HEK293 (cell line): ENCODE measurements around the gene C2orf72.

Experiments
- CTCF ChIA-PET: fragments of 350-600 bp; formaldehyde crosslinking; extraction: SDS; loops from one replicate; lab custom pipeline; 2021; ENCODE audit warnings: antibody characterized with exemption; lab: Yijun Ruan, JAX
- POLR2A ChIA-PET: fragments of 300-600 bp; formaldehyde crosslinking; extraction: SDS; loops from one replicate; lab custom pipeline; 2020; ENCODE audit warnings: antibody characterized with exemption, inconsistent platforms; lab: Yijun Ruan, JAX
- H3K27ac ChIP-seq: fragments of 200-500 bp; sonication (Bioruptor generic); 2 replicates; pipeline ENCODE4 v1.5.1; 2014; ENCODE audit warnings: low read depth, low read length, control low read depth, inconsistent platforms; ENCODE audit errors: extremely low read depth
- H3K36me3 ChIP-seq, 2 experiments: fragments of 200-500 bp in 1 of 2; sonication (Bioruptor generic) in 1 of 2; 1 replicate in 1 of 2; 2 replicates in 1 of 2; pipeline ENCODE4 v1.5.1; 2014 to 2017; ENCODE audit warnings: inconsistent platforms in 2 of 2, low read length in 2 of 2; ENCODE audit not compliant: control insufficient read depth in 2 of 2, insufficient read depth in 1 of 2
- H3K4me1 ChIP-seq: fragments of 200-500 bp; sonication (Bioruptor generic); 2 replicates; pipeline ENCODE4 v1.5.1; 2014; ENCODE audit warnings: mild to moderate bottlenecking, low read length, inconsistent platforms; ENCODE audit not compliant: control insufficient read depth, insufficient read depth
- H3K4me3 ChIP-seq: 2 replicates; pipeline ENCODE4 v1.5.1; 2011; ENCODE audit warnings: low read depth, mild to moderate bottlenecking, control low read depth, low read length, moderate library complexity
- H3K9me3 ChIP-seq: fragments of 200-500 bp; sonication (Bioruptor generic); 2 replicates; pipeline ENCODE4 v1.5.1; 2014; ENCODE audit warnings: low read depth, low read length, inconsistent platforms; ENCODE audit not compliant: control insufficient read depth, insufficient read depth
- RBAK ChIP-seq: fragments of 450-650 bp; formaldehyde crosslinking; IDR thresholded peaks from 2 replicates; pipeline ENCODE4 v1.5.1; 2016; ENCODE audit warnings: missing biosample characterization, missing genetic modification characterization
- SCRT1 ChIP-seq: fragments of 450-650 bp; formaldehyde crosslinking; IDR thresholded peaks from 2 replicates; pipeline ENCODE4 v1.5.1; 2016; ENCODE audit warnings: missing biosample characterization, missing genetic modification characterization, borderline replicate concordance
- SCRT2 ChIP-seq: fragments of 450-650 bp; formaldehyde crosslinking; IDR thresholded peaks from 2 replicates; pipeline ENCODE4 v1.5.1; 2016; ENCODE audit warnings: missing biosample characterization, missing genetic modification characterization
- SETDB1 ChIP-seq: IDR thresholded peaks from one replicate; pipeline ENCODE4 v1.6.1; 2017; ENCODE audit warnings: mild to moderate bottlenecking, low read length, moderate library complexity, mixed read lengths; ENCODE audit not compliant: insufficient read length
- TCF7L2 ChIP-seq: IDR thresholded peaks from 2 replicates; pipeline ENCODE4 v1.6.1; 2011; ENCODE audit warnings: low read depth, mild to moderate bottlenecking, inconsistent platforms, low read length, moderate library complexity, borderline replicate concordance
- TRIM28 ChIP-seq: IDR thresholded peaks from 2 replicates; pipeline ENCODE4 v1.6.1; 2011; ENCODE audit warnings: low read length, control low read depth, borderline replicate concordance
- ZNF132 ChIP-seq: fragments of 450-650 bp; formaldehyde crosslinking; IDR thresholded peaks from 2 replicates; pipeline ENCODE4 v1.5.1; 2017; ENCODE audit warnings: missing biosample characterization, missing genetic modification characterization, borderline replicate concordance
- ZNF239 ChIP-seq: fragments of 450-650 bp; formaldehyde crosslinking; IDR thresholded peaks from 2 replicates; pipeline ENCODE4 v1.5.1; 2016; ENCODE audit warnings: missing biosample characterization, missing genetic modification characterization
- ZNF292 ChIP-seq: fragments of 450-650 bp; formaldehyde crosslinking; IDR thresholded peaks from 2 replicates; pipeline ENCODE4 v1.5.1; 2016; ENCODE audit warnings: low read depth, missing biosample characterization, missing genetic modification characterization, borderline replicate concordance
- ZNF311 ChIP-seq: fragments of 450-650 bp; formaldehyde crosslinking; IDR thresholded peaks from 2 replicates; pipeline ENCODE4 v1.5.1; 2017; ENCODE audit warnings: missing biosample characterization, missing genetic modification characterization, borderline replicate concordance
- ZNF341 ChIP-seq: fragments of 450-650 bp; formaldehyde crosslinking; IDR thresholded peaks from 2 replicates; pipeline ENCODE4; 2016; ENCODE audit warnings: low read depth, missing biosample characterization, missing genetic modification characterization
- ZNF366 ChIP-seq: fragments of 450-650 bp; formaldehyde crosslinking; conservative IDR thresholded peaks from 2 replicates; pipeline ENCODE4 v1.5.1; 2016; ENCODE audit warnings: missing biosample characterization, missing genetic modification characterization
- ZNF600 ChIP-seq: fragments of 450-650 bp; formaldehyde crosslinking; IDR thresholded peaks from 2 replicates; pipeline ENCODE4 v1.5.1; 2016; ENCODE audit warnings: missing biosample characterization, missing genetic modification characterization
- ZNF701 ChIP-seq: fragments of 450-650 bp; formaldehyde crosslinking; IDR thresholded peaks from 2 replicates; pipeline ENCODE4 v1.5.1; 2016; ENCODE audit warnings: missing biosample characterization, missing genetic modification characterization
- ZNF768 ChIP-seq: fragments of 450-650 bp; formaldehyde crosslinking; IDR thresholded peaks from 2 replicates; pipeline ENCODE4 v1.5.1; 2018; ENCODE audit warnings: missing biosample characterization, mild to moderate bottlenecking, missing genetic modification characterization
- ZNF776 ChIP-seq: fragments of 450-650 bp; formaldehyde crosslinking; IDR thresholded peaks from 2 replicates; pipeline ENCODE4 v1.5.0; 2017; ENCODE audit warnings: missing biosample characterization, missing genetic modification characterization, borderline replicate concordance
- TF ChIP-seq, protein P1 (sequence below): fragments of 450-650 bp; formaldehyde crosslinking; IDR thresholded peaks from 2 replicates; pipeline ENCODE4 v1.5.1; 2016; ENCODE audit warnings: missing biosample characterization, missing genetic modification characterization
- TF ChIP-seq, protein P2 (sequence below): fragments of 450-650 bp; formaldehyde crosslinking; IDR thresholded peaks from 2 replicates; pipeline ENCODE4 v1.5.1; 2017; ENCODE audit warnings: missing biosample characterization, missing genetic modification characterization
- TF ChIP-seq, protein P3 (sequence below): fragments of 450-650 bp; formaldehyde crosslinking; IDR thresholded peaks from 2 replicates; pipeline ENCODE4 v1.5.1; 2016; ENCODE audit warnings: missing biosample characterization, missing genetic modification characterization
- TF ChIP-seq, protein P4 (sequence below): fragments of 450-650 bp; formaldehyde crosslinking; IDR thresholded peaks from 2 replicates; pipeline ENCODE4 v1.5.1; 2016; ENCODE audit warnings: missing biosample characterization, missing genetic modification characterization, low read depth

C2orf72 gene

DNA sequence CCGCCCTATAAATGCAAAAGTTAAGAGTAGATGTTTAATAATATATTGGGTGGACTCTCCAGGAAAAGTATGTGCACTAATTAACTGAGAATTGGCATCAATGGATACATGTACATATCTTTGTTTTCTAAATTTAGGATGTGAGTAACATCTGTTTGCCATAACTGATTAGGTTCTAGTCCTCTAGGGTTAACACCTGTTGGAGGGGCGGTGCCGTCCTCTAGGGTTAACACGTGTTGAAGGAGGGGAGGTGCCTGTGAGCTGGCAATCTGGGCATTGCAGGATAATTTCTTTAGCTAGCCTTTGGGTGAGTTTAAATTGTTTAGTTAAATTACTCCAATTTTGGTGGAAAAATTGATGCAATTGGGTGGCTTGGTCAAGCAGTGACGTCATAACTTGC lies 56.6 kb downstream of the C2orf72 start:
- no peak overlapping the region for H3K4me3 ChIP-seq
- no peaks in the 10 kb centered on the region for H3K4me1 ChIP-seq
- CTCF ChIA-PET = interaction anchor here (1.2 kb wide), 1 partner anchor 10 kb away, joined by 6 read pairs; no protein-coding TSS in a partner anchor
- no peaks in the 10 kb centered on the region for H3K9me3 ChIP-seq
- H3K36me3 ChIP-seq = peaks cover 0 to 78% of the 10 kb centered on the region in 2 experiments
- no peak overlapping the region for H3K27ac ChIP-seq
- POLR2A ChIA-PET = interaction anchor here (0.6 kb wide), 1 partner anchor 1469 kb away, joined by 3 read pairs; no protein-coding TSS in a partner anchor
- 0 out of 2 replicates have a peak, but pooled peaks have one; percentile 9 for TF ChIP-seq SCRT2 (tag by site-specific recombination)
- TF ChIP-seq ZNF239 = no peak

DNA sequence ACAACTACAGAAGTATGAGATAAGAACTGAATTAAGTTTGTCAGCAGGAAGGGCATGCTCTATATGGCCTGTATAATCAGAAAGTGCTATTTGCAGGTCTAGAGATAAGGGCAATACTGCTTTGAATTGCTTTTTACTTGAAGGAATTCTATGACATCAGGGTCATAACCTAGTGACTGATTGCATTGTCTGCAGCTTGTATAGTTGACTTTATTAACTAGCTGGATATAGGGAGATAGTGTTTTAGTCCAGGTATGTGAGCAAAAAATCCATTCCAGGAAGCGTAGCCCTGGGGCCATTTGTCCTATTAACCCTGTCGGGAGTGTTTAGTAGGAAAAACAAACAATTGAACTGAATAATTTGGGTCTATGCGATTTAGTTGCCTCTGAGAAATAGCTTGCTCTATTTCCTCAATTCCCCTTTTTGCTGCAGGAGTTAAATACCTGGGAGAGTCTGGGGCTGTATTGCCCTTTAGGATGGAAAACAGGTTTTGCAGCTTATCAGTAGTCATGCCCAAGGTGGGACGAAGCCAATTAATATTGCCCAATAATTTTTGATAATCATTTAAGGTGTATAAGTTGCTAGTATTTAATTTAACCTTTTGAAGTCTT lies 57.5 kb downstream of the C2orf72 start:
- ChIA-PET POLR2A (no interaction called here), CTCF (interaction anchor here (0.7 to 1.2 kb wide), 3 partner anchors 10 to 97 kb away, joined by 3 to 6 read pairs (median 4); no protein-coding TSS in a partner anchor)
- H3K36me3 ChIP-seq = peaks cover 0 to 79% of the 10 kb centered on the region in 2 experiments

More for the DNA sequence above, 57.5 kb downstream of the C2orf72 start:
- Histone ChIP-seq H3K4me3 (no peak overlapping the region), H3K9me3 (no peaks in the 10 kb centered on the region), H3K27ac (no peak overlapping the region), H3K4me1 (no peaks in the 10 kb centered on the region)
- TF ChIP-seq ZNF311 (tag by site-specific recombination) = no peak
- no peak for TF ChIP-seq ZNF292 (tag by site-specific recombination)
- TF ChIP-seq, protein P1, sequence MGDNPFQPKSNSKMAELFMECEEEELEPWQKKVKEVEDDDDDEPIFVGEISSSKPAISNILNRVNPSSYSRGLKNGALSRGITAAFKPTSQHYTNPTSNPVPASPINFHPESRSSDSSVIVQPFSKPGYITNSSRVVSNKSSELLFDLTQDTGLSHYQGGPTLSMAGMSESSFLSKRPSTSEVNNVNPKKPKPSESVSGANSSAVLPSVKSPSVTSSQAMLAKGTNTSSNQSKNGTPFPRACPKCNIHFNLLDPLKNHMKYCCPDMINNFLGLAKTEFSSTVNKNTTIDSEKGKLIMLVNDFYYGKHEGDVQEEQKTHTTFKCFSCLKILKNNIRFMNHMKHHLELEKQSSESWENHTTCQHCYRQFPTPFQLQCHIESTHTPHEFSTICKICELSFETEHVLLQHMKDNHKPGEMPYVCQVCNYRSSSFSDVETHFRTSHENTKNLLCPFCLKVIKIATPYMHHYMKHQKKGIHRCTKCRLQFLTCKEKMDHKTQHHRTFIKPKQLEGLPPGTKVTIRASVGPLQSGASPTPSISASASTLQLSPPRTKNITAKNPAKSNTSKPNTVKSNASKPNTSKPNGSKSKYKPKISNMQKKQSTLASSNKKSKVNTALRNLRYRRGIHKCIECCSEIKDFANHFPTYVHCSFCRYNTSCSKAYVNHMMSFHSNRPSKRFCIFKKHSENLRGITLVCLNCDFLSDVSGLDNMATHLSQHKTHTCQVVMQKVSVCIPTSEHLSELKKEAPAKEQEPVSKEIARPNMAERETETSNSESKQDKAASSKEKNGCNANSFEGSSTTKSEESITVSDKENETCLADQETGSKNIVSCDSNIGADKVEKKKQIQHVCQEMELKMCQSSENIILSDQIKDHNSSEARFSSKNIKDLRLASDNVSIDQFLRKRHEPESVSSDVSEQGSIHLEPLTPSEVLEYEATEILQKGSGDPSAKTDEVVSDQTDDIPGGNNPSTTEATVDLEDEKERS (tag by site-specific recombination) = no peak
- TF ChIP-seq, protein P2, sequence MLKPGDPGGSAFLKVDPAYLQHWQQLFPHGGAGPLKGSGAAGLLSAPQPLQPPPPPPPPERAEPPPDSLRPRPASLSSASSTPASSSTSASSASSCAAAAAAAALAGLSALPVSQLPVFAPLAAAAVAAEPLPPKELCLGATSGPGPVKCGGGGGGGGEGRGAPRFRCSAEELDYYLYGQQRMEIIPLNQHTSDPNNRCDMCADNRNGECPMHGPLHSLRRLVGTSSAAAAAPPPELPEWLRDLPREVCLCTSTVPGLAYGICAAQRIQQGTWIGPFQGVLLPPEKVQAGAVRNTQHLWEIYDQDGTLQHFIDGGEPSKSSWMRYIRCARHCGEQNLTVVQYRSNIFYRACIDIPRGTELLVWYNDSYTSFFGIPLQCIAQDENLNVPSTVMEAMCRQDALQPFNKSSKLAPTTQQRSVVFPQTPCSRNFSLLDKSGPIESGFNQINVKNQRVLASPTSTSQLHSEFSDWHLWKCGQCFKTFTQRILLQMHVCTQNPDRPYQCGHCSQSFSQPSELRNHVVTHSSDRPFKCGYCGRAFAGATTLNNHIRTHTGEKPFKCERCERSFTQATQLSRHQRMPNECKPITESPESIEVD (tag by site-specific recombination) = peak; percentile 52
- no peak for TF ChIP-seq ZNF768
- no peak for TF ChIP-seq ZNF600 (tag by site-specific recombination)
- TF ChIP-seq ZNF132 = no peak
- peak; percentile 71 for TF ChIP-seq SETDB1
- no peak for TF ChIP-seq ZNF701 (tag by site-specific recombination)
- TF ChIP-seq SCRT1 (tag by site-specific recombination) = no peak
- no peak for TF ChIP-seq RBAK (tag by site-specific recombination)
- no peak for TF ChIP-seq ZNF341
- TF ChIP-seq TRIM28 = peak; percentile 83; the same call in 1 of the 2 replicates
- TF ChIP-seq, protein P3, sequence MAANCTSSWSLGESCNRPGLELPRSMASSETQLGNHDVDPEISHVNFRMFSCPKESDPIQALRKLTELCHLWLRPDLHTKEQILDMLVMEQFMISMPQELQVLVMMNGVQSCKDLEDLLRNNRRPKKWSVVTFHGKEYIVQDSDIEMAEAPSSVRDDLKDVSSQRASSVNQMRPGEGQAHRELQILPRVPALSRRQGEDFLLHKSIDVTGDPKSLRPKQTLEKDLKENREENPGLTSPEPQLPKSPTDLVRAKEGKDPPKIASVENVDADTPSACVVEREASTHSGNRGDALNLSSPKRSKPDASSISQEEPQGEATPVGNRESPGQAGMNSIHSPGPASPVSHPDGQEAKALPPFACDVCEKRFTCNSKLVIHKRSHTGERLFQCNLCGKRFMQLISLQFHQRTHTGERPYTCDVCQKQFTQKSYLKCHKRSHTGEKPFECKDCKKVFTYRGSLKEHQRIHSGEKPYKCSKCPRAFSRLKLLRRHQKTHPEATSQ (tag by site-specific recombination) = no peak
- TF ChIP-seq, protein P4, sequence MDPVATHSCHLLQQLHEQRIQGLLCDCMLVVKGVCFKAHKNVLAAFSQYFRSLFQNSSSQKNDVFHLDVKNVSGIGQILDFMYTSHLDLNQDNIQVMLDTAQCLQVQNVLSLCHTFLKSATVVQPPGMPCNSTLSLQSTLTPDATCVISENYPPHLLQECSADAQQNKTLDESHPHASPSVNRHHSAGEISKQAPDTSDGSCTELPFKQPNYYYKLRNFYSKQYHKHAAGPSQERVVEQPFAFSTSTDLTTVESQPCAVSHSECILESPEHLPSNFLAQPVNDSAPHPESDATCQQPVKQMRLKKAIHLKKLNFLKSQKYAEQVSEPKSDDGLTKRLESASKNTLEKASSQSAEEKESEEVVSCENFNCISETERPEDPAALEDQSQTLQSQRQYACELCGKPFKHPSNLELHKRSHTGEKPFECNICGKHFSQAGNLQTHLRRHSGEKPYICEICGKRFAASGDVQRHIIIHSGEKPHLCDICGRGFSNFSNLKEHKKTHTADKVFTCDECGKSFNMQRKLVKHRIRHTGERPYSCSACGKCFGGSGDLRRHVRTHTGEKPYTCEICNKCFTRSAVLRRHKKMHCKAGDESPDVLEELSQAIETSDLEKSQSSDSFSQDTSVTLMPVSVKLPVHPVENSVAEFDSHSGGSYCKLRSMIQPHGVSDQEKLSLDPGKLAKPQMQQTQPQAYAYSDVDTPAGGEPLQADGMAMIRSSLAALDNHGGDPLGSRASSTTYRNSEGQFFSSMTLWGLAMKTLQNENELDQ (tag by site-specific recombination) = no peak
- TF ChIP-seq ZNF776 (tag by site-specific recombination) = no peak
- no peak for TF ChIP-seq ZNF366
- TF ChIP-seq TCF7L2 = peak; percentile 77
